ENCODE data around the gene TFF3.

DNA sequence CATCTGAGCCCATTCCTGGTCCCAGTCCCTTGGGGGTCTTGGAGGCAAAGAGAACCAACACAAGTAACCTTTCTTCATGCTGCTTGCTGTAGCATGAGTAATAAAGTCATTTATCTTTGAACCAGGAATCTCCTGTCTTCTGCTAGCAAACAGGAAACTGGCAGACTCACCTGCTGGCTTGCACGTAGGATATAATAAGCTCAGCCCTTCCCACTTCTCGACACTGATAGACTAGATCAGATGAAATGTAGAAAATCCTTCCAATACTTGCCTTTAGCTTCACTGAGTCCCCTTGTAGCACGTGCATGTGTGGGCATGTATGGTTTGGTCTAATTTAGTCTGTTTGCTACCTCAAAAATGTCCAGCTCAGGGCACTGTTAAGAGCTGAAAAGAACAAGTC, 42.1 kb upstream of the TFF3 start:
- no peak for TF ChIP-seq CTCF (IDR thresholded peaks at IDR 0.05; ENCODE audit: insufficient read depth, low read length, poor library complexity, severe bottlenecking)
- no peak for TF ChIP-seq EZH2phosphoT487 (conservative IDR thresholded peaks at IDR 0.05; ENCODE audit: low read length)

Measured in SU-DHL-6 (cell line).